Stimulated activated CD4-positive, alpha-beta T cell treated with anti-CD3 and anti-CD28 coated beads, Interleukin-1b, Interleukin-23, amount 100 ng/mL, for 24 hours (primary cell): ENCODE results near the gene DDIT4.
A peak's percentile ranks its signal among the peaks of the same experiment; 100 is the strongest.

Experiments
- DNase-seq, 4 experiments: peaks; one replicate each; pipeline ENCODE4 v3.0.0-alpha.2; 2020; ENCODE audit warnings: low read depth in 4 of 4, low spot score in 1 of 4

Gene DDIT4

DNA sequence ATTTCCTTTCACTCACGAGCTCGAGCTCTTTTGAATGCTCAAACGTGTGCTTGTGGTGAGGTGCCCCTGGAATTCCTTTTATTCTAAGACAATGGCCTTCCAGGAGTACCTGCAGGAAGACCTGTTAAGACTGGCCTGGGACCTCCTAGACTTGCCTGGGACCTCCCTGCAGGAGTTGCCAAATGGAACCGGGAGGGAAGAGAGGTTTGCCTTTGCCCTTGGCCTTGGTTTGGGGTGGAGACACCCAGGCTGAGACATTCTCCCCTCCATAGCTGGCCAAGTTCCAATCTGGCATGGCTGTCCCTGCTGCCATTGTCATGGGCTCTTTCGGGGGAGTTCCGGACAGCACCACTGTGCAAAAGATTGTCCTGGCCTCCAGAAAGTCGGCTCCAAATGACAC lies 41.3 kb downstream of the DDIT4 start:
- DNase-seq, result no peak

- no peak for DNase-seq
Measured at GRCh38 chr10:72315611-72316385, 42.1 kb downstream of the DDIT4 start.

DNA sequence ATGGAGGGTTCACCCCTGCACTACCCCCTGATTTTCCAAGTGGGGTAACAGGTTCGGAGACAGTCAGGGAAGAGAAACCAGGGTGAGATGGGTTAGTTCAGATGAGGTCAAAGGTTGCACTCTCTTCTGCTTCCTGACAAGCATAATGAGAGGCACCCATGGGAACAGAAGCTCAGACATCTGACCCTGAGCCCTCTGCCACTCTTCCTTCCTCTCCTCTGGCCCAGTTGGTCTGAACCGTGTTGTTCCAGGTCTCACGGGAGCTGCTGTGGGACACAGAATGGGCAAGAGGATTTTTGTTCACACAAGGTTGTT lies 42.6 kb downstream of the DDIT4 start:
- DNase-seq, result no peak

GRCh38 chr10:72316748-72317435 lies 43.2 kb downstream of the DDIT4 start:
- no peak for DNase-seq

GRCh38 chr10:72318418-72319262 lies 44.9 kb downstream of the DDIT4 start:
- DNase-seq, result no peak

- DNase-seq, result peak; percentile 70 to 89 (median 80)
Measured at GRCh38 chr10:72319416-72320254, 45.9 kb downstream of the DDIT4 start.

DNA sequence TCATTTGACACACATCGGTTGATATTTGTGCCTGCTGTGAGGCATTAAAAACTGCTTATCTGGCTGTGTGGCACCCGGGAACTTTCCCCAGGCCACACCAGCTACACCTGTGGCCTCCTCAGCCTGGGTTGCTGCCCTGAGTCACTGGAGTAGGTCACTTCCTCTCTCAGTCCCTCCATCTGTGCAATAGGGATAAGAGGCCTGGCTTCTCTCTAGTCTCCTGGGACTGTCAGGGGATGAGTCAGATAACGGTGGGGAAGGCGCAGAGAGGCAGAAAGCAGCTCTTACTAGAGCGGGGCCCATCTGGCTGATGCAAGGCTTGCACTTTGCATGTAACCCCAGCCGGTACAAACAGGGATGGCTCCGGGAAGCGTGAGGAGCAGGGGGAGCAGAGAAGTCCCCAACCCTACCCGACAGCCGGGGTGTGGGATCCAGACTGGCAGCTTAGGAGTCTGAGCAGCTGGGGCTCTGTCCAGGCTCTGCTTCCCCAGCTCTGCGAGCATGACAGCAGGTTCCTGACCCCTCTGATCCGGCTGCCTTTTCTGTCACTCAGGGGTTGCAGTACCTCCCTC lies 47.0 kb downstream of the DDIT4 start:
- DNase-seq, result peak in 2 of 4 experiments; percentile 50 to 66

- DNase-seq, result no peak
Measured at GRCh38 chr10:72321248-72322029, 47.7 kb downstream of the DDIT4 start.

GRCh38 chr10:72322030-72322279 lies 48.2 kb downstream of the DDIT4 start:
- no peak for DNase-seq

- DNase-seq, result no peak
Measured at GRCh38 chr10:72322280-72323058, 48.7 kb downstream of the DDIT4 start.

DNA sequence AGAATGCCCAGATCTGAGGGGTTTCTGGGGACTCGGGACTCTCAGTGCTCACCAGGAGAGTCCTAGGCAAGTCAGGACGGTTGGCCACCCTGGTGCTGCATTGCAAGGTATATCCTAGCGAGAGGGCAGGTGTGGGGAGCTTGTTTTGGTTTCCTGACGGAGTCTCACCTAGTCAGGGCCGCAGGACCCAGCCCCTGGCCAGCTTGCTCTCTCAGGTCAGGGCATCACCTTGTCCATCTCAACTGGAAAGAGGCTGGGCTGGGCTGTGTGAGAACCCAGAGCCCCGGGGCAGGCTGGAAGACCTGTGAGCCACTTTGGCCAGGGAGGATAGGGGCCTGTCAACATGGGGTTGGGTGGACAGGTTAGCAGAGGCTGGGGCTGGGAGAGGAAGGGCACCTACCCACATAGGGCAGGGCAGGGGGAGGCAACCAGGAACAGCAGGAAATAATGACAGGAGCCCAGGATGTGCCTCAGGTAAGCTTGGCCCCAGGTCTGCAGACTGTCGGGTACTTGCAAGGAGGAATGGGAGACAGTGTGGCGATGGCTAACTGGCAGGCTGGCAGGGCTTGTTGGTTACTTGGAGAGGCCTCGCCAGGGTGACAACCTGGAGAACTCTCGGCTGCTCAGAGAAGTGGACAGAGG lies 49.5 kb downstream of the DDIT4 start:
- DNase-seq, result no peak

- no peak for DNase-seq
Measured at GRCh38 chr10:72323771-72324191, 50.1 kb downstream of the DDIT4 start.
